Body of pancreas (tissue), 4 donors: ENCODE measurements around the gene CAMKMT.

Experiments
- CTCF ChIP-seq, 7 experiments: fragments of 450-650 bp in 4 of 7; fragments of 200-600 bp in 3 of 7; sonication (generic) in 3 of 7; IDR thresholded peaks; one replicate each; pipeline ENCODE4 v1.5.1; 2016 to 2019; ENCODE audit warnings: antibody characterized with exemption in 7 of 7
- POLR2A ChIP-seq, 3 donors: fragments of 450-650 bp; IDR thresholded peaks; one replicate each; pipeline ENCODE4 v1.6.1; 2016; ENCODE audit warnings: antibody characterized with exemption in 3 of 3, mild to moderate bottlenecking in 2 of 3

GRCh38 chr2:44691174-44691785, 329.5 kb downstream of the CAMKMT start:
- TF ChIP-seq CTCF (IDR thresholded peaks at IDR 0.05) (no peak), POLR2A (IDR thresholded peaks at IDR 0.05) (no peak)
